CD4-positive, alpha-beta T cell treated with Interleukin-6 at 100 ng/mL for 8 hours (primary cell): Measurements from ENCODE around the gene ULK4.
"Not testable (repeated sequence)": the region's sequence is repeated elsewhere in the genome, so short reads cannot be mapped to it uniquely, and the experiment has no call there.

Experiments
- DNase-seq: peaks from one replicate; pipeline ENCODE4 v3.0.0-alpha.2; 2020; ENCODE audit warnings: mixed read lengths, low spot score

Gene ULK4

DNA sequence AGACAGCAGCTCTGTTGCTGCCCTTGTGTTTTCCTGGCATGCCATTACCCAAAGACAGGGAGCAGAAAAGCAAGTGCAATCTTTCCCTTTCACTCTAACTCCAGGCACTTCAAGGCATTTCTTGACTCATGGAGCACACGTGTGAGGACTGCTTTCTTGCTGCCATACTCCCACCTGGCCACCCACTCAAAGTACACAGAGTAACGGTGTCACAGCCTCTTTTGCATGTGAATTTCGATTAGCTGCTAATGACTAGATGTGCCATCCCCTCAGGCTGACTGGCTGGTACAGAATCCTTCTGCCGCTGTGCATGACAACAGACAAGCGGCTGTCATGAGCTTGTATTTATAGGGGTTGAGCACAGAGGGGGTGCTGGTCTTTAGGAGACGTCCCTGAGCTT, 382.0 kb downstream of the ULK4 start:
- DNase-seq = no peak

- no peak for DNase-seq
These were observed 383.1 kb downstream of the ULK4 start for GRCh38 chr3:41578798-41579197.

- no peak for DNase-seq
These were observed 386.2 kb downstream of the ULK4 start for GRCh38 chr3:41575724-41576123.

- DNase-seq = no peak
These were observed 387.0 kb downstream of the ULK4 start for GRCh38 chr3:41574900-41575299.

DNA sequence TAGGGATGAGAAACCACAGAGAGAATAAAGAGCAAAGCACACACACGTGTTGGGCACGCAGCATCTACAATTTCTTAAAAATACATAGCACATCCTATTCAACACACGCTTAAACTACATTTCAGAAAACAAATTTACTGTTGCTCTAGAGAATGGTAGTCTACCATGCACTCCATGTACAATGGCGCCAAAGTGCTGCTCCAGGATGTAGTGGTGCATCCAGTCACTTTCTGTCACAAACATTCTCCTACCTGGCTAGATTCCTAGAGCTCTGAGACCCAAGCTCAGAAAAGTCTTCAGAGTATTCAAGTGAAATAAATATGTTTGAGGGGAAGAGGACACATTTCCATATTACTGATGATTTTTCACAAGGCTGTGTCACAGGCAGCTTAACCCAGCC, 388.3 kb downstream of the ULK4 start:
- no peak for DNase-seq

- no peak for DNase-seq
These were observed 389.8 kb downstream of the ULK4 start for GRCh38 chr3:41572092-41572491.

DNA sequence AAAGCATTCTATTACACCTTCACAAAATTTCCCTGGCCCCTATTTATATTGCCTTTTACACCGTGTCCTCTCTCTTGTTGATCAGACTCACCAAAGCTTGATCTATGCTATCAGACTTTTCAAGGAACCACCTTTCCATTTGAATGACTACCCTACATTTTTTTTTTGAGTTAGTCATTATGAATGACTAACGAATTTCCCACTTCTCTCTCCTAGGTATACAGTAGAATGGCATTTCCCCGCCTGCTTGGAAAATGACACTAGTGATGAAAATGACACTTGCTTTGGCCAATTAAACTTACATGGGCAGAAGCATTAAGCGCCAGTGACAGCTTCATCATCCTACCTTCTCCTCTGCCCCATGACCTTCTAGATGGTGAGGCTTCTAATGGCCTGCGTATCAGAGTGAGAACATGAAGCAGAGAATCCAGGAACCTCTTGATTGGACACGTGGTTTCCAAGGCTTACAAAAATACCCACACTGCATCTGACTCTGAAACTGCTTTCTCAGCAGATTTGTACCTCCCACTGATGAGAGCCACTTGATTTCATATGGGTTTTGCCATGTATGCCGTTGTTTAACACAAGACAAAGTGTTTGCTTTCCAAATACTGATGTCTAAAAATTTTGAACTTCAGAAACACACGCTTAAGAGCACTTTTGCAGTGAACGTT, 392.1 kb downstream of the ULK4 start:
- no peak for DNase-seq

DNA sequence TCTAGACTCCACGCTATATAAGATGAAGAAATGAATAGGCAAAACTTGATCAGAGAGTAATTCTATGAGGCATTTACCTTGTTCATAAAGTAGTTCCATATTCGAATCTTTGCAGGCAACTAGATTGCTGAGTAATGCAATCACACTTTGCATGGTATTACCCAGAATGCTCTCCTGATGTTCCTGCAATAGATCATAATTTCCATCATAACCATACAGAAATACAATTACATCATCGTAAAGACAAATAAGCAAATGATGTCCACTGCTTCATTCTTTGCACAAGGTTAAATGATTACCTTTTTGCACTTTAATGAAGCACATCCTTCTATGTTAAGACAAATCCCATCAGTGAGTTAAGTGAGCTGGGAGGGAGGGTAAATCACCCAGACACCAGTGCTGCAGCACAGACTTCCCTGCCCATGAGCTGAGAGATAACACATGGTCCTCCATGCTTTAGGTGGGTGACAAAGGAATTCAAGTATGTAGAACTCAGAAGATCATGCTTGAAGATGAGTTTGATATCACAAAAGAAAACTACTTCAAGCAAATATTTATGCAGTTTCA, 395.9 kb downstream of the ULK4 start:
- DNase-seq = no peak

DNA sequence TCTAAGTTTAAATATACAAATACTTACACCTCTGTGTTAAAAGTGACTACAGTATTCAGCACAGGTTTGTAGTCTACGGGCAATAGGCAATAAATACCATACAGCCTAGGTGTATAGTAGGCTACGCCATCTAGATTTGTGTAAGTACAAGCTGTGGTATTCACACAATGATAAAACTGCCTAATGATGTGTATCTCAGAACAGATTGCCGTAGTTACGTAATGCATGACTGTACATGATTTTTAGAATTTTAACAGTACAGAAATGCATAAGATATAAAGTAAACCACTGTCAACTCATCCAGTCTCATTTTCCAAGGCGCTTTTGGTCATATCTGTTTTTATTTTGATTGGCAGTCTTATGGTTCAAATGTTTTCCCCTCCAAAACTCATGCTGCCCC, 396.9 kb downstream of the ULK4 start:
- DNase-seq = no peak

- DNase-seq = not testable (repeated sequence)
These were observed 405.7 kb downstream of the ULK4 start for GRCh38 chr3:41556245-41556644.

DNA sequence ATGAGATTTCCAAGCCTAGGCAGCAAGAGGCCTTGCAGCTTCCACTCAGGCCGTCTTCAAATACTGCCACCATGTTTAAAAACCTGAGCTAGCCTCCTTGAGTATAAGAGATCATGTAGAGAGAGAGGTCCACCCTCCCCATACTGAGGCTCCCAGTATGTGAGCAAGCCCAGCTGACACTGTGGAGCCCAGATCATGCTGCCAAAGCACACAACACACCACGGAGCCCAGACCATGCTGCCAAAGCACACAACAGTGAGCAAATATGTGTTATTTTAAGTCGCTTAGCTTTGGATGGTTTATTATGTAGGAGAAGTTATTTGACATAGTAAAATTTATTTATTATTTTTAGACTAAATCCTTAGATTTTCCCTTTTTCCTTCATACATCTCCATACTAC, 428.9 kb downstream of the ULK4 start:
- no peak for DNase-seq

- DNase-seq = no peak
These were observed 434.8 kb downstream of the ULK4 start for GRCh38 chr3:41526995-41527573.

DNA sequence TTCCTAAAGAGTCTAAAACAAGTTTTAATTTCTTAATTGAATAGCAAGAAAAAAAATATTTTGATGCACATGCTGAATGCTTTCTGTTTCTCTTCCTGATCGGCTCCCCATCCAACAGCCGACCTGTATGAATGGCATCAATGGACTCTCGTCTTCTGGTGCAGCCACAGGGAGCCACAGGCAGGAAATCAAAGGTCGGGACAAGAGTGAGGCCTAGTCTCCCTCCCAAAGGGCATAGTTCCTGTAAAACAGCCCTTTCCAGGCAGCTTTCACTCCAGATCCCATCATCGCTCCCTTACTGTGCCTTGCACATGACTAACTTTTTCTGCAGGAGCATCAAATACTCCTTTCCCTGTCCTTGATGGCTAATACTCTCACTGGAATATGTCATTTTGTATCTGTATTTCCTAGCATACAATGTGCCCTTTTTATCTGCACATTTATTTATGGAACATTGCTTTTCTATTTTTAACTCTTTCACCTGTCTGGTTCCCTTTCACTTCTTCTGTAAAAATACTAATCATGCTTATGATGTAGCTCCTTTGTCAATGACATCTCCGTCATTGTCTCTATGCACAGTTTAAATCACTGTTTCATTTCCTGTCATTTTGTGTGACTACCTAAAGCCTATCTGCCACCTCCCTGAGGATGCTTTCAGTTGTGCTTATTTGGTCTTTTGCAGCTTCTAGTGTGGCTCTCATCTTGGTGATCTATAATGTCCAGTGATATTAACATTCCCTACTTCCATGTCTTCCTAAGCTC, 436.4 kb downstream of the ULK4 start:
- DNase-seq = no peak

DNA sequence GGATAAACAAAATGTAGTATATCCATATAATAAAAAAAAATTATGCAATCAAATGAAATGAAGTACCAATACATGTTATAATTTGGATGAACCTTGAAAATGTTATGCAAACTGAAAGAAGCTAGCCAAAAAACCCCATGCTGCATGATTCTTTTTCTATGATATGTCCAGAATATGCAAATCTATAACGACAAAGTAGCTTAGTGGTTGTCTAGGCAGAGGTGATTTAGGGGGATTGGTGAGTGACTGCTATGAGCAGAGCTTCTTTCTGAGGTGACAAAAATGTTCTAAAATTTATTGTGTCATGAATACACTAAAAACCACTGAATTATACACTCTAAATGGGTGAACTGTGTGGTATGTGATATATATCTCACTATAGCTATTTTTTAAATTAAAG, 438.0 kb downstream of the ULK4 start:
- no peak for DNase-seq

DNA sequence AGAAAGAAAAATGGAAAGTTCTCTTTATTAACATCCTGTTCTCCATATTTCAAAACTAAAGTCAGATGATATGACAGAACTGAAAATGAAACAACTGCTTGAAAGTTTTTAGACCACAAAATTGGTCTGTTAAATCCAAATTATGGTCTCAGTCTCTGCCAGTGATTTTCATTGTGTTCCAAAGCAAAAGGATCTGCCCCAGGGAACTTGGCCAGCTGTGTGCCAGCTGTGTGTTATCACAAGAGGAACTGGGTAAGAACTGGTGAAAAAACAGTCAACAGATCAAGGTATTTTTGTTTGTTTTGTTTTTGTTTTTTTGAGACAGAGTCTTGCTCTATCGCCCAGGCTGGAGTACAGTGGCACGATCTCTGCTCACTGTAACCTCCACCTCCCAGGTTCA, 439.3 kb downstream of the ULK4 start:
- no peak for DNase-seq

DNA sequence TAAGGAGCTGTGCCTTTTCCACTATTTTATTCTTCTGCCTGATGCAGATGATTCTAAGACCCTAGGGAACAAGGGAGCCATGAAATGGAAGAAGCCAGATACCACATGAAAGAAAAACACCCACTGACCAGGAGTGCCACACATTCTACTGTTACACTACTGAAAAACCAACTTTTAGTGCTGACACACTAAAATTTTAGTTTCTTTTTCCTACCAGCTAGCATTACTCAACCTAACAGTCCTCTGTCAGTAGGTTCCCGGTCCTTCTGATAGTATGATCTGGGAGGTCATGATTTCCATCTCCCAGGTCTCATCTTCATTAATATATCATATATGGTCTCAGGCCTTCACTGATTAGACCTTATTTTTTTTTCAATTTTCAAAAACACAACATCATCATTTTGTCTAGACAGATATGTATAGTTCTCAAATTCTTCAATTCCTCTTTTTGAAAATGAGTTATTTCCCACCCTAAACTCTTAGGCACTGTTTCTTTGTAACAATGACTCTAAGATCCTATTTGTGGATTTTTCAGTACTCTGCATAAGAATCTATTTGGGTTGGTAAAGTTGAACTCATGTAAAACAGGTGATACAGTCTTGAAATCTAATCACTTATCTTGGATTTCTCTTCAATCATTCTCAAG, 440.8 kb downstream of the ULK4 start:
- DNase-seq = no peak

DNA sequence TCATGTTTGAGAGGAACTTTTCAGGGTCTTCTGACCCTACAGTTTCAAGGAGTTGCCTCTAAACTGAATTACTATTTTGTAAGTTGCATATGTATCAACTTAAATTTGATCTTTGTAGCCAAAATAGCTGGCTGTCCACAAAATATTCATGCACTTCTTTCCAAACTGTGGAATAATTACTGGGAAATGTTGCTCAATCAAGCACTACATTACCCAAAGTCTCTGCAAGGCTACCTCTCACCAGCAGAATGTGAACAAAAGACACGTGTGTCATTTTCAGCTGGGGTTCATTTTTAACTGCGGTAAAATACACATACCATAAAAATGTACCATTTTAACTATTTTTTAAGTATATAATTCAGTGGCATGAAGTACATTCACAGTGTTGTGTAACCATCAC, 442.2 kb downstream of the ULK4 start:
- no peak for DNase-seq

GRCh38 chr3:41518626-41519025, 443.3 kb downstream of the ULK4 start:
- no peak for DNase-seq

DNA sequence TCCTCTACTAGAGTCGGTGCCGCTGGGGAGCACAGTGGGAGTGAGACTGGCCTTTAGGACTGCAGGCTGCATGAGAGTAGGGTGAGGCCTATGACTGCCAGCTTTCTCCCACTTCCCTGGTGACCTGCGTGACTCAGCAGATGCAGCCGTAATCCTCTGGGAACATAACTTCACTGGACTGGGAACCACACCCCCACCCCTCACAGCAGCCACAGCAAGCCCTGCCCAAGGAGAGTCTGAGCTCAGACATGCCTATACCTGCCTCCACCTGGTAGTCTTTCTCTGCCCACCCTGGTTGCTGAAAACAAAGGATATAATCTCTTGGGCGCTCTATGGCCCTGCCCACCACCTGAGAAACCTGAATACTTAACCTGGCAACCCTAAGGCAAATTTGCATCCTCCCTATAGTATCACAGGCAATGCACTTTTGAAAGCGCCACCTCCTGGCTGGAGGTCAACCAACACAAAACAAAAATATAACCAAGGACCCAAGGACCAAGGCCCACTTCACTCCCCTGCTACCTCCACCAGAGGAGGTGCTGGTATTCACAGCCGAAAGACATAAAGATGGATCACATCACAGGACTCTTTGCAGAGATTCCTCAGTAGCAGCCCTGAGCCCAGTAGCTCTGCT, 453.7 kb downstream of the ULK4 start:
- DNase-seq = no peak

- DNase-seq = no peak
These were observed 454.4 kb downstream of the ULK4 start for GRCh38 chr3:41507336-41508062.

GRCh38 chr3:41503998-41504623, 457.8 kb downstream of the ULK4 start:
- DNase-seq = no peak
